G401 (cell line): ENCODE data around the gene KCNJ15. TPM values are rescaled to one million over a fixed set of nuclear protein-coding genes. Genes with fewer than 3 reads are reported as not detected.

ENCODE experiments used
- DNase-seq: peaks from one replicate; pipeline ENCODE4 v3.0.0-alpha.2; 2015; ENCODE audit warnings: low spot score
- in situ Hi-C: cut with HindIII; loops from 2 replicates; pipeline ENCODE4 v1.10.0; 2016; ENCODE audit warnings: low sequenced_read_pairs, mixed read lengths
- total RNA-seq: library from RNA; depleted of rRNA; stranded (reverse); fragments of >200 nt; shearing (Covaris generic); gene quantifications from 2 replicates; pipeline ENCODE4 v1.2.3, GENCODE V29; 2014

KCNJ15 gene
- total RNA-seq, 1 experiment from 2014 or later, result not detected

DNA sequence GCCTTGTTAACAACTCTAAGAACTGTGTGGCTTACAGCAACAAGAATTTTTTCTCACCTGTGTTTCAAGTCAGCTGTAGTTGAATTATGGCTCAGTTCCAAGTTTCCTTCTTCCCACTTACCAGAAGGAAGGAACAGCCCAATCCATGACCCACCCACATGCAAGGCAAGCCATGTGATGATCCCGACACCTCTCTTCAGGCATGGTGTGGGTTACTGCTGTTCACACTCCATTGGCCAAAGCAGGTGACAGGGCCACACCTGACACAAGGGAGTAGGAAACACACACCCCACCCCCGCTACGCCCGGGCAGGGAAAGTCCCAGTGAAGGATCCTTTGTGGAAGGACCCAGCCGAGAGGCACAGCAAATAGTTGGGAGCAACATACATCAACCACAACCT lies 36.3 kb downstream of the KCNJ15 start:
- DNase-seq, result no peak
- in situ Hi-C loops, result no loop called here

GRCh38 chr21:38293765-38294164 lies 37.0 kb downstream of the KCNJ15 start:
- in situ Hi-C loops, result no loop called here
- DNase-seq, result no peak

DNA sequence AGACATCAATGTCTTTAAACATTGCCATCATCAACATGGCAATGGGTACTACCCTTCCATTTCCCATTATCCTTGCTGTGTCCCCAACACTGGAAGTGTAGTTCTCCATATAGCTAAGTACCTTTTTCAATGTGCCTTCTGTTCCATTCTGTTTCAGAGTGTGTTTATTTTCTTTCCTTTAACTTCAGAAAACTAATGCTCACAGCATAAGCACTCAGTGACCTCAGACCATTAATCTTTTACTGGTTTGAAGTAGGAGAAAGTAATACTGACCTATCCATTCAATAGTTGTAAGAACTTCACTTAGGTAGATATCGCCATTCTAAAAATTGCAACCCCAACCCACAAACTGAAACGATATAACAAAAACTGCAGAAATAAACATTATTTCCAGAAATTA lies 37.8 kb downstream of the KCNJ15 start:
- no peak for DNase-seq
- in situ Hi-C loops, result no loop called here

DNA sequence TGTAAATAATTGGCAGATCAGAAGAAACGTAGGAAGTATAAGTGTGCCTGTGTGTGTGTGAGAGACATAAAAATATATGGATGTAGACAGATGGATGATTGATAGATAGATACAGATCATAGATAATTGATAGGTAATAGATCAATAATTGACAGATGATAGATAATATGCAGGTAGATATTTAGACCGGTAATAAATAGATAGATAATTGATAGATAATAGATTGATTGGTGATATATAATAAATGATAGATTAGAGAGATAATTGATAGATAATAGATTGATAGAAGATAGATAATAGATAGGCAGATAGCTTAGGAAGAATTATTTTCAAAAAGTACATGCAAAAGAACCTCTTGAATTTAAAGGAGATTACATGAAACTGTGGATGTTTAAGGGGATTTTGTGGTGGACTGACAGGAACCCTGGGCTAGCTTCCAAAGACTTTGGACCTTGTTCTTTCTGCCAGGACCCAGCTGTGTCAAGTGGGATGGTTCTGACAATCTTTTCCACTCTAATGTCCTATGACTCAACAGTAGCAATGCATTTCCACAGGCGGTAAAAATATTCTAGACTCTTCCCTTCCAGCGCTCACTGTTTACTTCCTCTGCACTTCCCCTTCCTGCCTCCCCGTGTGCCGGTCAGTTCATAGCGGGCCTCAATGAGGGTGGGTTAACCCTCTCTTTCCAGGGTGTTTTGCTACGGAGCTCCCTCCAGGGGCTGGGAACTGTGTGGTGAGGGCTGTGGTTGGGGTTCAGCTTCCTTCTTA lies 39.4 kb downstream of the KCNJ15 start:
- in situ Hi-C loops, result no loop called here

GRCh38 chr21:38297194-38297631 lies 40.4 kb downstream of the KCNJ15 start:
- in situ Hi-C loops, result no loop called here
- DNase-seq, result peak; percentile 8

More for the DNA sequence above, 39.4 kb downstream of the KCNJ15 start:
- no peak for DNase-seq

- no peak for DNase-seq
- in situ Hi-C loops, result no loop called here
Measured at GRCh38 chr21:38297871-38298270, 41.1 kb downstream of the KCNJ15 start.

GRCh38 chr21:38298832-38299231 lies 42.0 kb downstream of the KCNJ15 start:
- no peak for DNase-seq

DNA sequence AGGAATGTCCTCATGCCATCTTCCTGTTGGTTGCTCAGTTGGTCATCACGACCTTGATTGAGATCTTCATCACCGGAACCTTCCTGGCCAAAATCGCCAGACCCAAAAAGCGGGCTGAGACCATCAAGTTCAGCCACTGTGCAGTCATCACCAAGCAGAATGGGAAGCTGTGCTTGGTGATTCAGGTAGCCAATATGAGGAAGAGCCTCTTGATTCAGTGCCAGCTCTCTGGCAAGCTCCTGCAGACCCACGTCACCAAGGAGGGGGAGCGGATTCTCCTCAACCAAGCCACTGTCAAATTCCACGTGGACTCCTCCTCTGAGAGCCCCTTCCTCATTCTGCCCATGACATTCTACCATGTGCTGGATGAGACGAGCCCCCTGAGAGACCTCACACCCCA lies 42.9 kb downstream of the KCNJ15 start:
- in situ Hi-C loops, result no loop called here
- DNase-seq, result no peak

More at GRCh38 chr21:38298832-38299231, 42.0 kb downstream of the KCNJ15 start:
- in situ Hi-C loops, result no loop called here

GRCh38 chr21:38300141-38300578 lies 43.4 kb downstream of the KCNJ15 start:
- in situ Hi-C loops, result no loop called here

DNA sequence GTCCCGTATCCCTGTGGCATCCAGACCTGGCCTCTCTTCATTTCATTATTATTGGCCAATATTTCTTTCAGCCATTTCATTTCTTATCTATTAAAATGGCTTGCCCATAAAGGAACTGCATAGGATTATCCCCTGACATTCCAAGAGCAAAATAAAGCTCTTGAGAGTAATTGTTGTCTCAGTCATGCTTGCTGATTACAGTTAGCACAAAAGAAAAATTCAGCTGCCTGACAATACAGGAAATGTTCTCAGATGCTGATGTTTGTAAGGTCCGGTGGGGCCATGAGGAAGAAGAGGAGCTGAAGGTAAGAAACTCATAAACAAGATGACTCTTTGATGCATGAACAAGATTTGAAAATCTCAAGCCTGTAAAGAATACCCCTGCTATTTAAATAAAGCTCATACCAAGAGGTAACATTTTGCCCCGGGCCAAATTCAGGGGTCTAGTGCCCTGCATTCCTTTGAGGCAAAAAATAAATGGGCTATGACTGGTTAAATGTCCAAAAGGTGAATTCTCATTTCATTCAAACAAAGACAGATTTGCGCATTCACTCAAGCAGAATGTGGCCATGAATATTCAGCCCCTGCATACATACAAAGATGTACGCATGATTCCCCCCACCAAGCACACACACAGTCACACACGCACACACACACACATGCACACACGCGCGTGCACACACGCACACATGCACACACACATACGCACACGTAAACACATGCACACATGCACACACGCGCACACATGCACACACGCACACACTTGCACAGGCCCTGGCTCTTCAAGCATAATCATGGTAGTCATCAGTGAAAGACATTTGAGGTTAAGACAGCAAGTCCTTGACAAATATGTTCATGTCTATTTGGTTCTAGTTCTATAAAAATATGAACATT lies 44.8 kb downstream of the KCNJ15 start:
- in situ Hi-C loops, result no loop called here
- no peak for DNase-seq

More at GRCh38 chr21:38300141-38300578, 43.4 kb downstream of the KCNJ15 start:
- DNase-seq, result no peak

- no peak for DNase-seq
- in situ Hi-C loops, result no loop called here
Measured at GRCh38 chr21:38303300-38303699, 46.5 kb downstream of the KCNJ15 start.

- in situ Hi-C loops, result no loop called here
- no peak for DNase-seq
Measured at GRCh38 chr21:38306433-38307141, 49.8 kb downstream of the KCNJ15 start.

DNA sequence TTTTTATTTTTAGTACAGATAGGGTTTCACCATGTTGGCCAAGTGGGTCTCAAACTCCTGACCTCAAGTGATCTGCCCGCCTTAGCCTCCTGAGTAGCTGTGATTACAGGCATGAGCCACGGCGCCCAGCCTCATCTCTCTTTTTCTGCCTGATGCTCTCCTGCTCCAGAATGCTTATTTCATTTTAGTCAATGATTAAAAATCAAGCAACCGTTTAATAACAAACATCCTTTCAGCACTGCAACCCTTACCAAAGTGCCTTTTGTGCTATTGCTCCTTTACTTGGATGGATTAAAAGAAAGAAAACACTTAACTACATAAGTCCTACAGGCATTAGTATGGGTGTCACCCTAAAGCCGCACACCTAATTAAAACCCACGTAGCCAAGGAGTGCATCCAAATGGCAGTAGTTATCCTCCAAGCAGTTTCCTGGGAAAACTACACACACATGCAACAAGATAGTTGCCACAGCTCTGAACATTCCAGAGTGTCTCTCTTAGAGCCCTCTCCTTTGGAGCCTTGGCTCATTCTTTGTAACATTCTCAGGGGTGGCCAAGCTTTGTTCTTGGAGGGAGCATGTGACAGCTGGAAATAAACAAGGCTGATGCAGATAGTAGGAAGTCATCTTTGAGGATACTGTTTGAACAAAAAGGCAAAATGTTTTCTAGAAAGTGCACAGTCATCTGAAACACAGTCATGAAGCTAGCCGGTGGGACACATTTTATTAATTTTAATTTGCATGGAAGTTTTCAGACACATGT lies 51.2 kb downstream of the KCNJ15 start:
- no peak for DNase-seq
- in situ Hi-C loops, result no loop called here

DNA sequence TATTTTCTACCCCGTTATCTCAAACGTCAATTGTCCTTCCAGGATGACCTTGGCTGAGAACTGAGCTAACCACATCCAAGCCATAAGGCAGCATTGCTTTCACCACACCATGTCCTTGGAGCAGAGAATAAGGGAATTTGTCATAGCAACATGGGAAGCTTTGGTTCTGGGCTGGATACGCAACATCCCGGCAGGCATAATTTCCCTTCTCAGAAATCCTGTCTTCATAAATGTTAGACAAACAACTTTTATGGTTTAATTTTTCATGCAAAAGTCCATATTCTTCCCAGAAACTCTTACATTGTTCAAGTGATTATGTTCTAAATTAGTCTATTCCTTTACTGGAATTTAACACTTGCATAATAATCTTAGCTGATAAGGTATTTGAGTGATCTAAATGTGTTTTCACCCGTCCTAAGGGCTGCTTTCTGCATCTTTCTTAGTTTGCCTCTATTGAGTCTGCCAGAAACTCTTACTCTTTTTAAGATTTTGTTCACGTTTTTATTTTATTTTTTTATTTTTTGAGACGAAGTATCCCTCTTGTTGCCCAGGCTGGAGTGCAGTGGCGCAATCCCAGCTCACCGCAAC lies 51.8 kb downstream of the KCNJ15 start:
- DNase-seq, result no peak
- in situ Hi-C loops, result no loop called here

GRCh38 chr21:38310646-38311485 lies 54.1 kb downstream of the KCNJ15 start:
- no peak for DNase-seq
- in situ Hi-C loops, result no loop called here

DNA sequence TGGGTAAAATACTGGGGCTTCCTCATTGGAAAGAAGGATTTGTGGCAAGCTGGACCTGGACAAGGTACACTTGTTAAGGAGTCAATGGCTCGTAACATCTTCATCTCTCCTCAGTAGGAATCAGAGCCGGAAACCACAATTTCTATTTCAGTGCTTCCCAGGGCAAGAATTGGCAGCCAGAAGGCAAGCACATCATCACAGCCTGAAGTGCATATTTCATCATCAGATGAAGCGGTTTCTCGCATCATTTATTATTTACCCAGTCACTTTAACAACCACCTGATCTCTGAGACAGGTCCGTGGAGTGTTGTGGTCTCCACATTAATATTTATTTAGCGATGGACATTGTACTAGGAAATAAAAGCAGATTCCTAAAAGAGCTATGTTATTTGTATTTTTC lies 55.0 kb downstream of the KCNJ15 start:
- DNase-seq, result no peak
- in situ Hi-C loops, result no loop called here

- no peak for DNase-seq
- in situ Hi-C loops, result no loop called here
Measured at GRCh38 chr21:38312822-38313221, 56.0 kb downstream of the KCNJ15 start.

DNA sequence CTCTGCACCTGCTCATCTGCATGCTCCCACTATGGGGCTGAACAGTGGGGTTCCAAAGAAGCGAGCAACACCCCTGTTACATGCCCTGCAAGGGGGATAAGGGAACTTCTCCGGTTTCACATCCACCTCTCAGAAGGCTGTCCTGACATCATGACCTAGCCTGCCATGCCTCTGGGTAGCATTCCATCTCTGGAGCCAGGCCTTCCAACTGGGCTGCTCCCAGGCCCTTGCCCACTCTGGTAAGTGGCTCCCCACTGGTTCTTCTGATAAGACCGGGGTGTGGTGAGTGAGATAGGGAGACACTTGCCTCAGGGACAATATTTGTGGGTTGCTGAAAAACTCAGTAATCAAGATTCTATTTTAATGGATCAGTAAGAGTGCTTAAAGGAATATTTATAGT lies 57.8 kb downstream of the KCNJ15 start:
- no peak for DNase-seq
- in situ Hi-C loops, result no loop called here
